HG03457 (cell line): ENCODE measurements around the gene TENM3.

Experiments used
- ATAC-seq: cut with Tn5 transposase; IDR thresholded peaks from one replicate; pipeline ENCODE4 v1.9.1; 2021; ENCODE audit warnings: moderate number of reproducible peaks; ENCODE audit not compliant: unreplicated experiment

The TENM3 gene

GRCh38 chr4:182495031-182495430 is 251.8 kb downstream of the TENM3 start:
- no peak for ATAC-seq

GRCh38 chr4:182495645-182496385 is 252.6 kb downstream of the TENM3 start:
- no peak for ATAC-seq

DNA sequence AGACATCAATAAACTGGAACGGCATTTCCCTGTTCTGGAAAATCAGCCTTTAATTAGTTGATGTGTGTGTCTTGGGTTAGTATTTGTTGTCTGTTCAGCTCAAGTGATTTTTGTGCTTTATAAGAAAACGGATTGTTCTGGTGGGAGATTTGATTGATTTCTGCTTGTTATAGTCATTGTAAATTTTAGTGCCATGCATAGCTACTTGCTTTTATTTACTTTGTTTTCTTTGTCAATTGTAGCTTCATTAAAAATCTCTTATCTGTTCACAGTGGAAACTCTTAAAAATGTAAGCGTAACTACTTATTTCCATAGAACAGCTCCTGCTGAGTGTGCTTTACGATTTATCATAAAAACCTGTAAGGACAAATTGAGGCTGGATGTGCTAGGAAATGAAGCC is 253.2 kb downstream of the TENM3 start:
- ATAC-seq: no peak

DNA sequence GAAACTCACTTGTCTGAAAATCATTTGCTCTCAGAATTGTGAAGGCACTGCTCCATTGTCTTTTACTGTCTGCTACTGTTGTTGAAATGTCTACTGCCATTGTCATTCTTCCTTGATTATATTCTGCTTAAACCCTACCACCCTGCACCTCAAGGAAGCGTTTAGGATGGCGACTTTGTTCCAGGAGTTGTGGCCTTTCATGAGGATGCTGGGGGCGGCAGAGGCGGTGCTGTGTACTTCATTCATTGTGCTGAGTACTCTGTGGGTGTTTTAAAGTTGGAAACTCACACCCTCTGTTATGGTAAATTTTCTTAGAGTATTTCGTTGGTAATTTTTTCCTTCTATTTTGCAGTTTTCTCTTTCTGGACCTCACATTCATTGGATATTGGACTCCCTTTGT is 258.9 kb downstream of the TENM3 start:
- ATAC-seq: no peak

- ATAC-seq: no peak
Observed at GRCh38 chr4:182504463-182504862, 261.3 kb downstream of the TENM3 start.

GRCh38 chr4:182507805-182508204 is 264.6 kb downstream of the TENM3 start:
- ATAC-seq: no peak

DNA sequence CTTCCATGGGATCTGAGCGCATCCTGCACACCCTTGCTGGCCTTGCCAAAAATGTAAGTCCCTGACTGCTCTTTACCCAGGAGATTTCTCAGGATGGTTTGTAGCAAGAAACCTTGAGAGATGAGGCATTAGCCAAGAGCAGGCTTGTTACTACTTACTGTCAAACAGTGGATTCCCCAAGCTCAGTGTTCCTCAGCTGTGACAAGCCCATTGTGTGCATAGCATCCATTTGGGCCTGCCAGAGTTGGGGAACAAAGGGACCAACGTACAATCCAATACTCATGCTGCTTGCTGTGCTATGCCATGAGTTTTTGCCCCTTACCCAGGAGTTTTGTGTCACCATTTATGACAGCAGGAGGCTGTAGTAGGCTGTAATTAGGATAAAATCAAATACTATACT is 267.6 kb downstream of the TENM3 start:
- ATAC-seq: no peak

GRCh38 chr4:182513587-182514291 is 270.5 kb downstream of the TENM3 start:
- ATAC-seq: peak; percentile 46

DNA sequence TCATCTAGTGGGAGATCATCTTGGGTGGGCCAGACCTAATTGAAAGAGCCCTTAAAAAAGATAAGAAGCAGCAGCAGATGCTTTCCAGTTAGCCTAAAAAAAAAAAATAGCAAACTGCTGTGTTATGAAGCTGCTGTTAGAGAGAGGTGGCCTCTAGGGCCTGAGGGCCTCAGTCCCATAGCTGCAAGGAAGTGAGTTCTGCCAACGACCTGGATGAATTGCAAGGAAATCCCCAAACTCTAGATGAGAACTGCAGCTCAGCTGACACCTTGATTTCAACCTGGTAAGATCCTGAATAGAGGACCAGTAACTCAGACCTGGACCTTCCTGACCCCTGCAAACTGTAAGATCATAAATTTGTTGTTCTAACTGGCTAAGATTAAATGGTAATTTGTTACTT is 275.2 kb downstream of the TENM3 start:
- ATAC-seq: no peak

DNA sequence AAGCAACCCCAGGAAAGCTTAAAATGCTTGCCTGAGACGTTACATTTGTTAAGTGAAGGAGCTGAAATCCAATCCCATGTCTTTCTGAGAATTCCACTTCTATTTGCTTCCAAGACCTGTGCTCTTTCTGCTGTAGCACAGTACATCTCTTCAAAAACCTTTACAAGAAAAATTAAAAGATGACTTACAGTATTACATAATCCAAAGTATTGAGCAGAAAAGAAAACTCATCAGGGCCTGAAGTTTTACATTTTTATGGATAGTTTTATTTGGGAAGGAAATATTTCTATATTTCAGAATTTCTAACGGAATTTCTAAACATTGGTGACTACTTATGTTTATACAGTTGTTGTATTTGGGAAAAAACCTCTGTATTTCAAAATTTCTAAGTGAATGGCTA is 276.3 kb downstream of the TENM3 start:
- ATAC-seq: no peak

- no peak for ATAC-seq
Observed at GRCh38 chr4:182521011-182521410, 277.8 kb downstream of the TENM3 start.

GRCh38 chr4:182528819-182529218 is 285.6 kb downstream of the TENM3 start:
- no peak for ATAC-seq

GRCh38 chr4:182530451-182530850 is 287.2 kb downstream of the TENM3 start:
- ATAC-seq: no peak

- ATAC-seq: no peak
Observed at GRCh38 chr4:182531555-182532162, 288.5 kb downstream of the TENM3 start.

DNA sequence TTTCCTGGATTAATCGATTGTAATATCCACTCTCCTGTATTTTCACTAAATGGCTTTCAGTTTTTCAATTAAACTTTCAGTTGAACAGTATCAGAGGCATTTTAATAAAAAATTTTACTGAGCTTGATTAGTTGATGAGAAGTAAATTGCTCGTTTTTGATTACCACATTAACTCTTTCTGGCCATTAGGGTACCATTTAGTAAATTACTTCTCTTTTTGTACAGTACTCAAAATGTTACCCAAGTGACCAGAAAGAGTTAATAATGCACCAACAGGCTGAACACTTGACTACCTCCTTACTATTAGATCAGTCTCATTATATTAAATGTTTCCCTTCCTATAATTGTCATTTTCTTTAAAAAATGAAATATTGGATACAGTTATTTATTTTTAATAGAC is 289.2 kb downstream of the TENM3 start:
- ATAC-seq: no peak

DNA sequence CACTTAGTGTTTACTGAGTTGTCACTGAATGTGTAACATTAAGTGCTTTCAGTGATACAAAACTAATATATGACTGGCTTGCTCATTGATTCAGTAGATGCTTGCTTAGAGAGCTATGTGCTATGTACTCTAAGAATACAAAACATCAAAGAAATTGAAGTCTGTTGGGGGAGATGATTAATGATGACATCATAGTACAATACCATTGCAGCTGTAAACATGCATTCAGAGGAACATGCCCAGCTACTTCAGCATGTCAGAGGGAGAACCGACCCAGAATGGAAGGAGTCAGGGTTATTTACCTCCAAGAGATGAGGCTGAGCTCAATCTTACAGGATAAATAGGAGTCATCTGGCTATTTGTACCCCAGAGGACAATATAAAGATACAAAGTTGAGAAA is 290.8 kb downstream of the TENM3 start:
- no peak for ATAC-seq

DNA sequence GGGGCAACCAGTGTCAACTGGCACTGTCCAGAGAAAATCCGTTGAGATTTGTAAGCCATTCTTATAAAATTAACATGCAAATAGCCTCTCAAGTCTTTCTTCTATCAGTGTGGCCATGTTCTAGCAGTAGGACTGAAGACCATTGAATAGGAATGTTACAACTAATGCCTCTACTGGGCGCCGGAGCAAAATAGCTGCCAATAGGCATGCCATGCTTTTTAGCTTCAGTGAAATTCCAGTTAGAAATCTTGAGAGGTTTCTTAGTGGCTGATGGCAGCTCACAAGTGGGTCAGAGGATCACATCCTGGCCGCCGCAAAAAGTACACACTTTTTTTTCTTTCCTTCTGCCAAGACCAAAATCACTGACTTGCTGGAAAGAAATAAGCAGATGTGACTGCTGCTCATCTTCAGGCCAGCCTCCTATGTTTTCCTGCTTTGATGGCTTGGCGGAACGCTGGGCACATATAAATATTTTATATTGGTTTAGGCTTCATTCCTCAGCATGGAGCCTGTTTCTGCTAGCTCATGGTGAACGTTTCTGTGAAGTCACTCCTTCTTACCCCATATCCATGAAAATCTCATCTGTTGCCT is 293.1 kb downstream of the TENM3 start:
- ATAC-seq: no peak

GRCh38 chr4:182537031-182537795 is 294.0 kb downstream of the TENM3 start:
- no peak for ATAC-seq

- no peak for ATAC-seq
Observed at GRCh38 chr4:182538031-182538430, 294.8 kb downstream of the TENM3 start.

- ATAC-seq: no peak
Observed at GRCh38 chr4:182540496-182540895, 297.3 kb downstream of the TENM3 start.

- ATAC-seq: peak; percentile 99
Observed at GRCh38 chr4:182547435-182547834, 304.2 kb downstream of the TENM3 start.
